GM20000 (cell line): Measurements from ENCODE around the gene EXOSC1.
"Not testable (repeated sequence)": the region's sequence is repeated elsewhere in the genome, so short reads cannot be mapped to it uniquely, and the experiment has no call there.

ENCODE experiments used
- DNase-seq: peaks from one replicate; pipeline ENCODE4 v3.0.0; 2012; ENCODE audit warnings: low spot score
- TF ChIP-seq, protein P1 (sequence below): IDR thresholded peaks from 2 replicates; pipeline ENCODE4 v1.5.1; 2012; ENCODE audit warnings: mild to moderate bottlenecking, control low read depth; ENCODE audit errors: extremely low read depth, missing control alignments

Gene EXOSC1

DNA sequence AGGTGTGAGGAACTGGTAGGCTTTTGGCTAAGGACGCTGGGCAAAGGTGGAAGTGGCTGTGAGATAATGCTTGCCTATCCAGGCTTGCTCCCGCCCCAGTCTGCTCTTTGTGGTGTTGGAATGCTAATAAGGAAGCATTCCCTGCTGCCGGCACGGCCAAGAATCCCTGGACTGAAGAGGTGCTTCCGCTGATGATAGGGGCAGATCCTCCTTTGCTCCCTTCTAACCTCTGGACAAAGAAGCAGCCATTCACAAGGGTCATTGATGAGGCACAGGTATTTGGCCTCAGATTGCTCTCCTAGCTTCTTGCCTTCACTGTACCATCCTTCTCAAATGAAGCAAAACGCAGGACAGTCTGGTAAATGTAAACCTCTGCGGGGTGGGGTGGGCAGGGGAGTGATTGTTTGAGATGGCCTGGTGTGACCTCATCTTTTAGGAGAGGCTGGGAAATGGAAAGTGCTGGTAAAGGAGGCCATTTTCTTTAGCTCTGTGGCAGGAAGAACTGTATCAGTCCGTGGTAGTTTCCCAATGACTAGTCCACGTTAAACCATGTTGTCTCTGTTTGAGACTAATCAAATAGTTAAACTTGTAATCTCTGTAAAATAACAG, 18.1 kb downstream of the EXOSC1 start:
- DNase-seq = peak; percentile 53

DNA sequence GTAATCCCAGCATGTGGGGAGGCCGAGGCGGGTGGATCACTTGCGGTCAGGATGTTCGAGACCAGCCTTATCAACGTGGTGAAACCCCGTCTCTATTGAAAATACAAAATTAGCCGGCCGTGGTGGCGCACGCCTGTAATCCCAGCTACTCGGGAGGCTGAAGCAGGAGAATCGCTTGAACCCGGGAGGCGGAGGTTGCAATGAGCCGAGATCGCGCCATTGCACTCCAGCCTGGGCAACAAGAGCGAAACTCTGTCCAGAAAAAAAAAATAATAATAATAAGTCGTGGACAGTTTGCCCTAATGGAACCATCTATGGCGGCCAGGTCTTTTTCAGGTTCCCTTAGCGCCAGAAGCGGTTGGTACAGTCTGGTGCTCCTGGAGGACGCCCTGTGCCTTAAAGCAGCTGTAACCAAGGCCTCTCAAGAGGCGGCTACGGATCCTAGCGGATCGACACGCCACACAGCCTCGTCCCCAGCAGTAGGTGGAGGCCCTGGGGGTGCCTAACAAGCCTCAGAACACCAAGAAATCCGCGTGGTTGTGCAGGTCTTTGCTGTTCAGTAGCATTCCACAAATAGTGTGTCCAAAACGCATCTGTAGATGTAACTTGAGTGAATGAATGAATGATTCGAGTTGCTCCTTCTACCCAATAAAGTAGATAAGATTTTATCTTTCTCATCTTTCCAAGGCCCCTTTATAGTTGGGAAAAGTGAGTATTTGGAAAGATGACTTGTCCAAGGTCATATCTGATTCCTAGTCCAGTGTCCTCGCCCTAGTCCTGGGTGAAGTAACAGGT, 18.8 kb downstream of the EXOSC1 start:
- no peak for DNase-seq
- TF ChIP-seq, protein P1, sequence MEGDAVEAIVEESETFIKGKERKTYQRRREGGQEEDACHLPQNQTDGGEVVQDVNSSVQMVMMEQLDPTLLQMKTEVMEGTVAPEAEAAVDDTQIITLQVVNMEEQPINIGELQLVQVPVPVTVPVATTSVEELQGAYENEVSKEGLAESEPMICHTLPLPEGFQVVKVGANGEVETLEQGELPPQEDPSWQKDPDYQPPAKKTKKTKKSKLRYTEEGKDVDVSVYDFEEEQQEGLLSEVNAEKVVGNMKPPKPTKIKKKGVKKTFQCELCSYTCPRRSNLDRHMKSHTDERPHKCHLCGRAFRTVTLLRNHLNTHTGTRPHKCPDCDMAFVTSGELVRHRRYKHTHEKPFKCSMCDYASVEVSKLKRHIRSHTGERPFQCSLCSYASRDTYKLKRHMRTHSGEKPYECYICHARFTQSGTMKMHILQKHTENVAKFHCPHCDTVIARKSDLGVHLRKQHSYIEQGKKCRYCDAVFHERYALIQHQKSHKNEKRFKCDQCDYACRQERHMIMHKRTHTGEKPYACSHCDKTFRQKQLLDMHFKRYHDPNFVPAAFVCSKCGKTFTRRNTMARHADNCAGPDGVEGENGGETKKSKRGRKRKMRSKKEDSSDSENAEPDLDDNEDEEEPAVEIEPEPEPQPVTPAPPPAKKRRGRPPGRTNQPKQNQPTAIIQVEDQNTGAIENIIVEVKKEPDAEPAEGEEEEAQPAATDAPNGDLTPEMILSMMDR = no peak

More for the DNA sequence above, 18.1 kb downstream of the EXOSC1 start:
- TF ChIP-seq, protein P1 = no peak

DNA sequence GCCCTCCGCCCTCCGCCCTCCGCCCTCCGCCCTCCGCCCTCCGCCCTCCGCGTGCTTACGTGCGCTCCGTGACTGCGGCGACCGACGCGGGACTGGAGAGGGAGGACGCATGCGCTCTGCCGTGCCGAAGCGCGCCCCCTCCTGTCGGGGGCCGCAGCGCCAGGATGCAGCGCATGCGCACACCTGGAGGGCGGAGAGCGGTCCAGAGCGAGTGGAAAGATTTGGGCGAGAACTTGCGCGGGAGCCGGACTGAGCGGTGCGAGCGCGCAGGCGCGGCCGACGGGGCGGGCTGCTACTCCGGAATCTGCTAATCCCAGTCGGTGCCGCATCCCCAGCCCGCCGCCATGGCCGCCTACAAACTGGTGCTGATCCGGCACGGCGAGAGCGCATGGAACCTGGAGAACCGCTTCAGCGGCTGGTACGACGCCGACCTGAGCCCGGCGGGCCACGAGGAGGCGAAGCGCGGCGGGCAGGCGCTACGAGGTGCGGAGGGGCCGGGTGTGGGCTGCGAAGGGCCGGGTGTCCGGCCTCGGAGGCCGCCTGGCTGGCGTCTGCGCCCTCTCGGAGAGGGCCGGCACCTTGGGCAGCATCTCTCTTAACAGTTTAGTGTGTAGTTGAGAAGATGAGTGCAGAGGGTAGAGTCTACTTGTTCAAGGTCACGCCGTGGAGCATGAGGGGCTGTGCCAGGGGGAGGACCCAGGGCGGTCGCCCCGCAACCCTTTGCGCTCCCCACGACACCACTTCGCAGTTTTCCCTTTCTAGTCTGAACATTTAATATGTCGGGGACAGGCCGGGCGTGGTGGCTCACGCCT, 19.6 kb downstream of the EXOSC1 start, which contains the start of gene PGAM1:
Gene PGAM1 (plus strand): TSS at position 228 of the 812 bp plus-strand sequence. CDS start 117 bp downstream, at position 345.
- peak; percentile 100 for DNase-seq
- TF ChIP-seq, protein P1 = peak; percentile 94

DNA sequence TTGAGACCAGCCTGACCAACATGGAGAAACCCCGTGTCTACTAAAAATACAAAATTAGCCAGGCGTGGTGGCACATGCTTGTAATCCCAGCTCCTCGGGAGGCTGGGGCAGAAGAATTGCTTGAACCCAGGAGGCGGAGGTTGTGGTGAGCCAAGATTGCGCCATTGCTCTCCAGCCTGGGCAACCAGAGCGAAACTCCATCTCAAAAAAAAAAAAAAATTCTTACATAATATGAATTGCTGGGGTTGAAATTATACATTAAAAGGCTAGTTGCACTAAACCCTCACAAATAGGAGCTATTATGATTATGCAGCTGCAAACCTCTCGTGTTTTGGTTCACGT, 22.1 kb downstream of the EXOSC1 start:
- DNase-seq = not testable (repeated sequence)

DNA sequence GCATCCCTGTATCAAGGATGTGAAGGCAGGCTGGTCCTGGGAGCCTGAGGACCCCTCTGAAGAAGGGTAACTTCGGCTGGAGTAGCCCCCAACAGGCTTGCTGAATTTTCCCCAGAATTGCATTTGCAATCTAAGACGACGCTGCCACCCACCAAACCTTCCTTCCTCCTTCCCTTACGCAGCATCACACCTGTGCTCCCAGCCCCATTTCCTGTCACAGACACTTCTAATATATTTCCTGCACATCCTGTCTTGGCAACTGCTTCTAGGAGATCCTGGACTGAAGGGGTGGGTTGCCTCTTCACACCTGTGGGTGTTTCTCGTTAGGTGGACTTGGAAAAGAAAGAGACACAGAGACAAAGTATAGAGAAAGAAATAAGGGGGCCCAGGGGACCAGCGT, 29.2 kb downstream of the EXOSC1 start:
- DNase-seq = no peak
- TF ChIP-seq, protein P1 = no peak

DNA sequence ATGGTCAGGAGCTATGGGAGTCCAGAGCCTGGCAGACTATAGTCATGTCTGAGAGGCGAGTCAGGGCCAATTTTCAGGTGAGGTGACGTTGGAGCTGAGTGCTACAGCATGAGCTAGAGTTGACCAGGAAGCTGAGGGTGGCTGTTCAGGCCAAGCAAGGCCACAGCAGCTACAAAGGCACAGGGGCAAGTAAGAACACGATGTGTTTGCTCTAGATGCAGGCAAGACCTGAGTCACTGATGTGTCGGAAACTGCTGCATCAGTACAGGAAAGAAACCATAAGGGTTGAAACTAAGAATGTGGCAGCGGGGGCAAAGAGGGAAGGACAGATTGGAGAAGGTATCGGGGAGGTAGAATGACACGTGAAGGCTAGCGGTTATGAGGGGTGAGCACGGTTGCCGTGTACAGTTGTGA, 32.9 kb downstream of the EXOSC1 start:
- no peak for DNase-seq
- TF ChIP-seq, protein P1 = no peak

DNA sequence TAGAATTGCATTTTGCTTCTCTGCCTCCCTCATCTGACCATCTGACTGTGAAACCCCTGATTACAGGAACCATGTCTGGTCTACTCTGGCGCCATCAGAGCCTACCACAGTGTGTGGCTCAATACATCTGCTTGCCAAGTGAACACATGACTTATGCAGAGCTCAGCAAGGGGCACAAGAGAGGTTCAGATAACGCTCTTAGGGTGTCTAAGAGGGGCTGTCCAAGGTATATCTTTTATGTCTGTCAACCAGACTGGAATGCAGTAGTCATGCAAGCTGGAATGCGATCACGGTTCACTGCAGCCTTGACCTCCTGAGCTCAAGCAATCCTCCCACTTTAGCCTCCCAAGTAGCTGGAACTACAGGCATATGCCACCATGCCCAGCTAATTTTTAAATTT, 34.4 kb downstream of the EXOSC1 start:
- TF ChIP-seq, protein P1 = no peak

More for the DNA sequence above, 34.4 kb downstream of the EXOSC1 start:
- DNase-seq = no peak
